Measurements from ENCODE around the gene PMEPA1.

Gene PMEPA1

GRCh38 chr20:57614490-57615444 lies 95.0 kb downstream of the PMEPA1 start:
- in situ Hi-C loops (cut with MboI; ENCODE audit: low sequenced_read_pairs): no loop called here

GRCh38 chr20:57613481-57613921 lies 96.3 kb downstream of the PMEPA1 start:
- in situ Hi-C loops (cut with MboI; ENCODE audit: low sequenced_read_pairs): no loop called here

GRCh38 chr20:57612916-57613315 lies 96.9 kb downstream of the PMEPA1 start:
- in situ Hi-C loops (cut with MboI; ENCODE audit: low sequenced_read_pairs): no loop called here

GRCh38 chr20:57612436-57612835 lies 97.4 kb downstream of the PMEPA1 start:
- in situ Hi-C loops (cut with MboI; ENCODE audit: low sequenced_read_pairs): no loop called here

- in situ Hi-C loops (cut with MboI; ENCODE audit: low sequenced_read_pairs): no loop called here
These were observed 98.1 kb downstream of the PMEPA1 start for GRCh38 chr20:57611586-57612311.

- in situ Hi-C loops (cut with MboI; ENCODE audit: low sequenced_read_pairs): no loop called here
These were observed 99.4 kb downstream of the PMEPA1 start for GRCh38 chr20:57610261-57610952.

GRCh38 chr20:57609842-57610167 lies 100.0 kb downstream of the PMEPA1 start:
- in situ Hi-C loops (cut with MboI; ENCODE audit: low sequenced_read_pairs): loop anchor here (10.0 kb wide), 1 partner anchor 605 kb away; no protein-coding TSS in a partner anchor

- in situ Hi-C loops (cut with MboI; ENCODE audit: low sequenced_read_pairs): loop anchor here (10.0 kb wide), 1 partner anchor 606 kb away; no protein-coding TSS in a partner anchor
These were observed 100.6 kb downstream of the PMEPA1 start for GRCh38 chr20:57609086-57609841.

- in situ Hi-C loops (cut with MboI; ENCODE audit: low sequenced_read_pairs): loop anchor here (10.0 kb wide), 1 partner anchor 606 kb away; no protein-coding TSS in a partner anchor
These were observed 101.3 kb downstream of the PMEPA1 start for GRCh38 chr20:57608516-57608915.

GRCh38 chr20:57605878-57606277 lies 103.9 kb downstream of the PMEPA1 start:
- in situ Hi-C loops (cut with MboI; ENCODE audit: low sequenced_read_pairs): loop anchor here (10.0 kb wide), 1 partner anchor 609 kb away; no protein-coding TSS in a partner anchor

GRCh38 chr20:57605045-57605444 lies 104.8 kb downstream of the PMEPA1 start:
- in situ Hi-C loops (cut with MboI; ENCODE audit: low sequenced_read_pairs): loop anchor here (10.0 kb wide), 1 partner anchor 610 kb away; no protein-coding TSS in a partner anchor

GRCh38 chr20:57603120-57603519 lies 106.7 kb downstream of the PMEPA1 start:
- in situ Hi-C loops (cut with MboI; ENCODE audit: low sequenced_read_pairs): loop anchor here (10.0 kb wide), 1 partner anchor 612 kb away; no protein-coding TSS in a partner anchor

- in situ Hi-C loops (cut with MboI; ENCODE audit: low sequenced_read_pairs): loop anchor here (10.0 kb wide), 1 partner anchor 613 kb away; no protein-coding TSS in a partner anchor
These were observed 108.1 kb downstream of the PMEPA1 start for GRCh38 chr20:57601737-57602136.

- in situ Hi-C loops (cut with MboI; ENCODE audit: low sequenced_read_pairs): loop anchor here (10.0 kb wide), 1 partner anchor 614 kb away; no protein-coding TSS in a partner anchor
These were observed 108.6 kb downstream of the PMEPA1 start for GRCh38 chr20:57601211-57601570.

GRCh38 chr20:57600320-57601210 lies 109.2 kb downstream of the PMEPA1 start:
- in situ Hi-C loops (cut with MboI; ENCODE audit: low sequenced_read_pairs): loop anchor here (10.0 kb wide), 1 partner anchor 614 kb away; no protein-coding TSS in a partner anchor

GRCh38 chr20:57598491-57598890 lies 111.3 kb downstream of the PMEPA1 start:
- in situ Hi-C loops (cut with MboI; ENCODE audit: low sequenced_read_pairs): loop anchor here (25.0 kb wide), 1 partner anchor 511 kb away; no protein-coding TSS in a partner anchor

Measured in HL-60/S4 treated with retinoic acid at 250 ng/mL for 4 days and 3 days (cell line).